Measurements from ENCODE around the gene ELF4. TPM values are rescaled to one million over a fixed set of nuclear protein-coding genes. Genes with fewer than 3 reads are reported as not detected.
A peak's percentile ranks its signal among the peaks of the same experiment; 100 is the strongest.

Gene ELF4
- not detected in 2 replicates for polyA plus RNA-seq
- 0.24 TPM in 1 of 2 replicates, not detected in the other for polyA minus RNA-seq

DNA sequence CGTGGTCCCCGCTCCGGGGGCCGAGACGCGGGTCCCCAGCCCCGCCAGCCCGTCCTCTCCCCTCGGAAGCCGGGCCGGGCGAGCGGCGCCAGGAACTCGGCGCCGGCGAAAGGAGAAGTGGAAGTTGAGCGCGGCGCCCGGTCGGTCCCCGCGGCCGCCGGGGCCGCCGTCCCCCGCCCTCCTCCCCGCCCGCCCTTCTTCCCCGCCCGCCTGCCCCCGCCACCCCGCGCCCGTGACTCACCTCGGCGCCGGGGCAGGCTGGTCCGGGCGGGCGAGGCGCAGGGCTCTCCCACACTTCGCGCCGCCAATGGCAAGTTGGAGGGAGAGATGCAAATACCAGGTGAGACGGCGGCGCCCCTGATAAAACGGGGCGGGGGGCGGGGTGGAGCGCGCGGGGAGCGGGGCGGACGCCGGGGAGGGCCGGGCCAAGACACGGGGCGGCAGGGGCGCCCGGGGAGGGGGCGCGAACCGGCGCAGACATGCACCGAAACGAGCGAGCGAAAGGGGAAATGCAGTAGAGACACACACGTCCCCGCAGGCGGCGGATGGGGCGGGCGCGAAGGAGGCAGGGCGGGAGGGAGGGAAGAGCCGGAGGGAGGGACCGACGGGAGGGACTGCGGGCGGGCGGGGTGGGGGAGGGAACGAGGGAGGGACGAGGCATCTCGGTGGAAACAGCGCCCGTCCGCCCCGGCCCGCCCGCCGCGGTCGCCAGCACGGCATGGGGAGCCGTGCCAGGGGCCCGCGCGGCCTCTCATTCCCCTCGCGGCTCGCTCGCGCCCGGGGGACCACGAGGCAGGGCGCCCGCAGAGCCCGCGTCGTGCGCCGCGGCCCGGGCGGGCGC, at the start of gene ELF4:
TSS of gene ELF4 (minus strand) at position 119 of the 841 bp plus-strand sequence. CDS start 29,167 bp downstream, outside the sequence.
- Histone ChIP-seq H2AFZ (ENCODE audit: low read depth, low read length) (no peak within 1 kb of the TSS), H3K4me2 (ENCODE audit: low read length) (no peak within 1 kb of the TSS), H3K79me2 (replicated peaks; ENCODE audit: insufficient read depth, low read length) (no peaks in the 10 kb centered on the region), H4K20me1 (ENCODE audit: insufficient read depth) (no peaks in the 10 kb centered on the region), H3K27me3 (ENCODE audit: insufficient read depth, low read depth, low read length) (peaks cover 33% of the 10 kb centered on the region), H3K27ac (ENCODE audit: low read length) (no peak within 1 kb of the TSS), H3K9ac (ENCODE audit: low read length) (no peak within 1 kb of the TSS), H3K9me3 (ENCODE audit: low read length) (no peaks in the 10 kb centered on the region), H3F3A (ENCODE audit: insufficient read depth, low read length, poor library complexity, severe bottlenecking) (no peaks in the 10 kb centered on the region), H3K4me3 (ENCODE audit: low read length) (peak within 1 kb of the TSS; percentile 51), H3K36me3 (ENCODE audit: insufficient read depth, low read length) (no peaks in the 10 kb centered on the region), H3K9me2 (ENCODE audit: insufficient read depth, low read length) (no peaks in the 10 kb centered on the region)
- TF ChIP-seq, protein P1, sequence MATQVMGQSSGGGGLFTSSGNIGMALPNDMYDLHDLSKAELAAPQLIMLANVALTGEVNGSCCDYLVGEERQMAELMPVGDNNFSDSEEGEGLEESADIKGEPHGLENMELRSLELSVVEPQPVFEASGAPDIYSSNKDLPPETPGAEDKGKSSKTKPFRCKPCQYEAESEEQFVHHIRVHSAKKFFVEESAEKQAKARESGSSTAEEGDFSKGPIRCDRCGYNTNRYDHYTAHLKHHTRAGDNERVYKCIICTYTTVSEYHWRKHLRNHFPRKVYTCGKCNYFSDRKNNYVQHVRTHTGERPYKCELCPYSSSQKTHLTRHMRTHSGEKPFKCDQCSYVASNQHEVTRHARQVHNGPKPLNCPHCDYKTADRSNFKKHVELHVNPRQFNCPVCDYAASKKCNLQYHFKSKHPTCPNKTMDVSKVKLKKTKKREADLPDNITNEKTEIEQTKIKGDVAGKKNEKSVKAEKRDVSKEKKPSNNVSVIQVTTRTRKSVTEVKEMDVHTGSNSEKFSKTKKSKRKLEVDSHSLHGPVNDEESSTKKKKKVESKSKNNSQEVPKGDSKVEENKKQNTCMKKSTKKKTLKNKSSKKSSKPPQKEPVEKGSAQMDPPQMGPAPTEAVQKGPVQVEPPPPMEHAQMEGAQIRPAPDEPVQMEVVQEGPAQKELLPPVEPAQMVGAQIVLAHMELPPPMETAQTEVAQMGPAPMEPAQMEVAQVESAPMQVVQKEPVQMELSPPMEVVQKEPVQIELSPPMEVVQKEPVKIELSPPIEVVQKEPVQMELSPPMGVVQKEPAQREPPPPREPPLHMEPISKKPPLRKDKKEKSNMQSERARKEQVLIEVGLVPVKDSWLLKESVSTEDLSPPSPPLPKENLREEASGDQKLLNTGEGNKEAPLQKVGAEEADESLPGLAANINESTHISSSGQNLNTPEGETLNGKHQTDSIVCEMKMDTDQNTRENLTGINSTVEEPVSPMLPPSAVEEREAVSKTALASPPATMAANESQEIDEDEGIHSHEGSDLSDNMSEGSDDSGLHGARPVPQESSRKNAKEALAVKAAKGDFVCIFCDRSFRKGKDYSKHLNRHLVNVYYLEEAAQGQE (IDR thresholded peaks at IDR 0.05; ENCODE audit: borderline replicate concordance) = no peak
- TF ChIP-seq EZH2 (IDR thresholded peaks at IDR 0.05; ENCODE audit: borderline replicate concordance, insufficient read depth, low read length, poor library complexity, severe bottlenecking) (no peak), SMC3 (conservative IDR thresholded peaks at IDR 0.05; ENCODE audit: poor library complexity) (no peak), MXI1 (conservative IDR thresholded peaks at IDR 0.05; ENCODE audit: poor library complexity, severe bottlenecking) (no peak), RAD21 (conservative IDR thresholded peaks at IDR 0.05) (no peak), TAF1 (IDR thresholded peaks at IDR 0.05; ENCODE audit: low read depth) (no peak), POLR2AphosphoS5 (IDR thresholded peaks at IDR 0.05) (no peak), EP300 (conservative IDR thresholded peaks at IDR 0.05; ENCODE audit: poor library complexity, severe bottlenecking) (no peak)
- TF ChIP-seq, protein P2, sequence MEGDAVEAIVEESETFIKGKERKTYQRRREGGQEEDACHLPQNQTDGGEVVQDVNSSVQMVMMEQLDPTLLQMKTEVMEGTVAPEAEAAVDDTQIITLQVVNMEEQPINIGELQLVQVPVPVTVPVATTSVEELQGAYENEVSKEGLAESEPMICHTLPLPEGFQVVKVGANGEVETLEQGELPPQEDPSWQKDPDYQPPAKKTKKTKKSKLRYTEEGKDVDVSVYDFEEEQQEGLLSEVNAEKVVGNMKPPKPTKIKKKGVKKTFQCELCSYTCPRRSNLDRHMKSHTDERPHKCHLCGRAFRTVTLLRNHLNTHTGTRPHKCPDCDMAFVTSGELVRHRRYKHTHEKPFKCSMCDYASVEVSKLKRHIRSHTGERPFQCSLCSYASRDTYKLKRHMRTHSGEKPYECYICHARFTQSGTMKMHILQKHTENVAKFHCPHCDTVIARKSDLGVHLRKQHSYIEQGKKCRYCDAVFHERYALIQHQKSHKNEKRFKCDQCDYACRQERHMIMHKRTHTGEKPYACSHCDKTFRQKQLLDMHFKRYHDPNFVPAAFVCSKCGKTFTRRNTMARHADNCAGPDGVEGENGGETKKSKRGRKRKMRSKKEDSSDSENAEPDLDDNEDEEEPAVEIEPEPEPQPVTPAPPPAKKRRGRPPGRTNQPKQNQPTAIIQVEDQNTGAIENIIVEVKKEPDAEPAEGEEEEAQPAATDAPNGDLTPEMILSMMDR (IDR thresholded peaks at IDR 0.05; ENCODE audit: poor library complexity, severe bottlenecking) = no peak

DNA sequence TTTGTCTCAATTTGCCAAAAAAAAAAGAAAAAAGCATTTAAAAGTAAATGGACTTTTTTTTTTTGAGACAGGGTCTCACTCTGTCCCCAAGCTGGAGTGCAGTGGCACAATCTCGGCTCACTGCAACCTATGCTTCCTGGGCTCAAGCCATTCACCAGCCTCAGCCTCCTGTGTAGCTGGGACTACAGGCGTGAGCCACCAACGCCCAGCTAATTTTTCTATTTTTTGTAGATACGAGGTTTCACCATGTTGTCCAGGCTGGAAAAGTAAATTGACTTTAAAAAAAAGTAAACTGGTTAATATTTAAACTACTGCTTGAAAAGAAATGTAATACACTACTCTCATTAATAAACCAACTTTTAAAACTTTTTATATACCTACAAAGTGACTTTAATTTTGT, 49.5 kb upstream of the ELF4 start:
- no peaks in the 10 kb centered on the region for H3K9me2 ChIP-seq (ENCODE audit: insufficient read depth, low read length)
- H3K27ac ChIP-seq (ENCODE audit: low read length) = no peak overlapping the region
- H3K4me2 ChIP-seq (ENCODE audit: low read length) = no peak overlapping the region
- no peaks in the 10 kb centered on the region for H3K27me3 ChIP-seq (ENCODE audit: insufficient read depth, low read depth, low read length)
- no peak overlapping the region for H3K4me3 ChIP-seq (ENCODE audit: low read length)
- H2AFZ ChIP-seq (ENCODE audit: low read depth, low read length) = no peak overlapping the region
- H3K79me2 ChIP-seq (replicated peaks; ENCODE audit: insufficient read depth, low read length) = peaks cover 3% of the 10 kb centered on the region
- no peaks in the 10 kb centered on the region for H3F3A ChIP-seq (ENCODE audit: insufficient read depth, low read length, poor library complexity, severe bottlenecking)
- no peaks in the 10 kb centered on the region for H3K9me3 ChIP-seq (ENCODE audit: low read length)
- TF ChIP-seq RAD21 (conservative IDR thresholded peaks at IDR 0.05) (no peak), SMC3 (conservative IDR thresholded peaks at IDR 0.05; ENCODE audit: poor library complexity) (no peak), EP300 (conservative IDR thresholded peaks at IDR 0.05; ENCODE audit: poor library complexity, severe bottlenecking) (no peak), MXI1 (conservative IDR thresholded peaks at IDR 0.05; ENCODE audit: poor library complexity, severe bottlenecking) (no peak), TAF1 (IDR thresholded peaks at IDR 0.05; ENCODE audit: low read depth) (no peak), EZH2 (IDR thresholded peaks at IDR 0.05; ENCODE audit: borderline replicate concordance, insufficient read depth, low read length, poor library complexity, severe bottlenecking) (no peak), POLR2AphosphoS5 (IDR thresholded peaks at IDR 0.05) (no peak)
- TF ChIP-seq, protein P1 (IDR thresholded peaks at IDR 0.05; ENCODE audit: borderline replicate concordance) = no peak
- no peaks in the 10 kb centered on the region for H4K20me1 ChIP-seq (ENCODE audit: insufficient read depth)
- no peaks in the 10 kb centered on the region for H3K36me3 ChIP-seq (ENCODE audit: insufficient read depth, low read length)
- no peak overlapping the region for H3K9ac ChIP-seq (ENCODE audit: low read length)

Measured in neural cell (in vitro differentiated cells).